Type B pancreatic cell (in vitro differentiated cells): ENCODE measurements around the gene PLPP6. TPM values are rescaled to one million over a fixed set of nuclear protein-coding genes. Genes with fewer than 3 reads are reported as not detected.

ENCODE experiments used
- DNase-seq: peaks from one replicate; pipeline ENCODE4 v3.0.0; 2021; ENCODE audit warnings: mixed read lengths; ENCODE audit not compliant: unreplicated experiment; ENCODE audit errors: extremely low spot score
- H3K27ac Mint-ChIP-seq: 2 replicates; pipeline ENCODE4 v1.8.0; 2021; ENCODE audit warnings: mild to moderate bottlenecking, mixed read lengths
- H3K27me3 Mint-ChIP-seq: 2 replicates; pipeline ENCODE4 v1.8.0; 2021; ENCODE audit warnings: mixed read lengths
- H3K36me3 Mint-ChIP-seq: 2 replicates; pipeline ENCODE4 v1.8.0; 2021; ENCODE audit warnings: mixed read lengths
- H3K4me1 Mint-ChIP-seq: one replicate; pipeline ENCODE4 v1.8.0; 2021; ENCODE audit warnings: mixed read lengths; ENCODE audit not compliant: unreplicated experiment
- H3K4me3 Mint-ChIP-seq: 2 replicates; pipeline ENCODE4 v1.8.0; 2021; ENCODE audit warnings: mild to moderate bottlenecking, mixed read lengths
- H3K9me3 Mint-ChIP-seq: 2 replicates; pipeline ENCODE4 v1.8.0; 2021; ENCODE audit warnings: mixed read lengths
- total RNA-seq: library from RNA; stranded (reverse); gene quantifications from 2 replicates; pipeline ENCODE4 v1.2.1, GENCODE V29; 2021; ENCODE audit warnings: low replicate concordance
- TF ChIP-seq, protein P1 (sequence below): fragments of 200-600 bp; sonication (generic); conservative IDR thresholded peaks from 2 replicates; pipeline ENCODE4 v1.5.0; 2021; ENCODE audit warnings: antibody characterized with exemption, mild to moderate bottlenecking

PLPP6 gene
- total RNA-seq, 1 donor from 2014 or later = 12.2 TPM

GRCh38 chr9:4679268-4680172 is 17.4 kb downstream of the PLPP6 start, which contains the start of gene CDC37L1:
Gene CDC37L1 (plus strand): TSS chr9:4679569. CDS start chr9:4679768, 199 bp downstream.
- no peak within 1 kb of the TSS for H3K4me3 Mint-ChIP-seq
- H3K27ac Mint-ChIP-seq = no peak within 1 kb of the TSS
- no peaks in the 10 kb centered on the region for H3K36me3 Mint-ChIP-seq
- TF ChIP-seq, protein P1, sequence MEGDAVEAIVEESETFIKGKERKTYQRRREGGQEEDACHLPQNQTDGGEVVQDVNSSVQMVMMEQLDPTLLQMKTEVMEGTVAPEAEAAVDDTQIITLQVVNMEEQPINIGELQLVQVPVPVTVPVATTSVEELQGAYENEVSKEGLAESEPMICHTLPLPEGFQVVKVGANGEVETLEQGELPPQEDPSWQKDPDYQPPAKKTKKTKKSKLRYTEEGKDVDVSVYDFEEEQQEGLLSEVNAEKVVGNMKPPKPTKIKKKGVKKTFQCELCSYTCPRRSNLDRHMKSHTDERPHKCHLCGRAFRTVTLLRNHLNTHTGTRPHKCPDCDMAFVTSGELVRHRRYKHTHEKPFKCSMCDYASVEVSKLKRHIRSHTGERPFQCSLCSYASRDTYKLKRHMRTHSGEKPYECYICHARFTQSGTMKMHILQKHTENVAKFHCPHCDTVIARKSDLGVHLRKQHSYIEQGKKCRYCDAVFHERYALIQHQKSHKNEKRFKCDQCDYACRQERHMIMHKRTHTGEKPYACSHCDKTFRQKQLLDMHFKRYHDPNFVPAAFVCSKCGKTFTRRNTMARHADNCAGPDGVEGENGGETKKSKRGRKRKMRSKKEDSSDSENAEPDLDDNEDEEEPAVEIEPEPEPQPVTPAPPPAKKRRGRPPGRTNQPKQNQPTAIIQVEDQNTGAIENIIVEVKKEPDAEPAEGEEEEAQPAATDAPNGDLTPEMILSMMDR = peak; percentile 81
- H3K4me1 Mint-ChIP-seq = peaks cover 6% of the 10 kb centered on the region
- peak; percentile 99 for DNase-seq
- no peaks in the 10 kb centered on the region for H3K9me3 Mint-ChIP-seq
- H3K27me3 Mint-ChIP-seq = no peaks in the 10 kb centered on the region

- Mint-ChIP-seq H3K4me3 (no peak overlapping the region), H3K27me3 (no peaks in the 10 kb centered on the region), H3K27ac (no peak overlapping the region), H3K9me3 (no peaks in the 10 kb centered on the region), H3K4me1 (peaks cover 6% of the 10 kb centered on the region), H3K36me3 (no peaks in the 10 kb centered on the region)
- DNase-seq = no peak
- TF ChIP-seq, protein P1 = no peak
These were observed 18.1 kb downstream of the PLPP6 start for GRCh38 chr9:4680173-4680525.

GRCh38 chr9:4680750-4681149 is 18.7 kb downstream of the PLPP6 start:
- Mint-ChIP-seq H3K27me3 (no peaks in the 10 kb centered on the region), H3K27ac (no peak overlapping the region), H3K4me1 (peaks cover 6% of the 10 kb centered on the region), H3K36me3 (no peaks in the 10 kb centered on the region), H3K9me3 (no peaks in the 10 kb centered on the region), H3K4me3 (no peak overlapping the region)
- DNase-seq = no peak
- TF ChIP-seq, protein P1 = no peak

DNA sequence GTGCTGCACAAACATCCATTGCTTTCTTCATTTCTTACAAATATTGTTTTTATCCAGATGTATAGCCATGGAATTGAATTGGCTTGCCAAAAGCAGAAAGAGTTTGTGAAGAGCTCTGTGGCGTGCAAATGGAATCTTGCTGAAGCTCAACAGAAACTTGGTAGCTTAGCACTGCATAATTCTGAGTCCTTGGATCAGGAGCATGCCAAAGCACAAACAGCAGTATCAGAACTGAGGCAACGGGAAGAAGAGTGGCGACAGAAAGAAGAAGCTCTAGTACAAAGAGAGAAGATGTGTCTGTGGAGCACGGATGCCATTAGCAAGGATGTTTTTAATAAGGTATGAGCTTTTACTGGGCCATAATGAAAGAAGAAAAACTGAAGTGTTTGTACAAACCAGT is 22.7 kb downstream of the PLPP6 start:
- Mint-ChIP-seq H3K9me3 (no peaks in the 10 kb centered on the region), H3K4me1 (peaks cover 10% of the 10 kb centered on the region), H3K27me3 (no peaks in the 10 kb centered on the region), H3K4me3 (no peak overlapping the region), H3K36me3 (peaks cover 4% of the 10 kb centered on the region), H3K27ac (no peak overlapping the region)
- no peak for DNase-seq
- TF ChIP-seq, protein P1 = no peak

DNA sequence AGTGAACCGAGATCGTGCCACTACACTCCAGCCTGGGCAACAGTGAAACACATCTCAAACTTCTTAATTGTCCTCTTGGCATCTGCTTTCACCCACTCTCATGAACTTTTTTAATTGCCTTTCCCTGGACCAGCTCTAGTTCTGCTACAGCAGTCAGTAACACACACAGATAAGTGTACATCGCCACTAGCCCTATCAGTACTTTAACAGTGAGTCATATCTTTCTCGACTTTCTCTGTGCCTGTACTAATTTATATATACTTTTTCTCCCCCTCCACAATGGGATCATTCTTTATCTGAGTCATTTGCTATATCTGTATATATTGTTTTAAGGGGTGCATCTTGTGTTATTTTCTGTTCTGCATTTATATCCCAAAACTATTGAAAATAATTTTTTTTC is 24.0 kb downstream of the PLPP6 start:
- Mint-ChIP-seq H3K27me3 (no peaks in the 10 kb centered on the region), H3K9me3 (no peaks in the 10 kb centered on the region), H3K36me3 (peaks cover 12% of the 10 kb centered on the region), H3K4me3 (no peak overlapping the region), H3K27ac (no peak overlapping the region), H3K4me1 (peaks cover 12% of the 10 kb centered on the region)
- TF ChIP-seq, protein P1 = no peak
- no peak for DNase-seq
